ENCODE results near the gene PPP4R3A. TPM values are rescaled to one million over a fixed set of nuclear protein-coding genes. Genes with fewer than 3 reads are reported as not detected.
A peak's percentile ranks its signal among the peaks of the same experiment; 100 is the strongest.
"Not testable (repeated sequence)": the region's sequence is repeated elsewhere in the genome, so short reads cannot be mapped to it uniquely, and the experiment has no call there.

The PPP4R3A gene
- 100 to 1,000 TPM; 118 to 143 TPM for total RNA-seq

- peak within 1 kb of the TSS; percentile 93 for H3K4me3 Mint-ChIP-seq
- peak; percentile 95 for ATAC-seq (replicated peaks)
Measured at GRCh38 chr14:91510171-91511042, at the start of gene PPP4R3A. PPP4R3A (minus strand) TSS chr14:91510310; CDS start chr14:91509647, 663 bp downstream.

GRCh38 chr14:91555531-91555930, 45.4 kb upstream of the PPP4R3A start:
- Mint-ChIP-seq H3K36me3 (ENCODE audit: low read depth) (no peaks in the 10 kb centered on the region), H3K4me3 (no peak overlapping the region), H3K9me3 (peaks cover 4% of the 10 kb centered on the region), H3K27ac (no peak overlapping the region), H3K27me3 (peaks cover 3% of the 10 kb centered on the region), H3K4me1 (no peaks in the 10 kb centered on the region)
- no peak for ATAC-seq (replicated peaks)

More at GRCh38 chr14:91510171-91511042, at the start of gene PPP4R3A:
- Mint-ChIP-seq H3K27ac (peak within 1 kb of the TSS; percentile 99), H3K27me3 (no peaks in the 10 kb centered on the region), H3K4me1 (peaks cover 4% of the 10 kb centered on the region), H3K9me3 (no peaks in the 10 kb centered on the region), H3K36me3 (ENCODE audit: low read depth) (peaks cover 42% of the 10 kb centered on the region)

GRCh38 chr14:91554535-91555332, 44.6 kb upstream of the PPP4R3A start:
- H3K4me3 Mint-ChIP-seq: no peak overlapping the region
- H3K36me3 Mint-ChIP-seq (ENCODE audit: low read depth): no peaks in the 10 kb centered on the region
- ATAC-seq (replicated peaks): no peak
- no peak overlapping the region for H3K27ac Mint-ChIP-seq
- no peaks in the 10 kb centered on the region for H3K4me1 Mint-ChIP-seq
- peaks cover 3% of the 10 kb centered on the region for H3K27me3 Mint-ChIP-seq
- peaks cover 4% of the 10 kb centered on the region for H3K9me3 Mint-ChIP-seq

GRCh38 chr14:91548108-91548507, 38.0 kb upstream of the PPP4R3A start:
- no peak for ATAC-seq (replicated peaks)
- H3K4me1 Mint-ChIP-seq: no peaks in the 10 kb centered on the region
- H3K27me3 Mint-ChIP-seq: peaks cover 5% of the 10 kb centered on the region
- no peaks in the 10 kb centered on the region for H3K9me3 Mint-ChIP-seq
- no peak overlapping the region for H3K4me3 Mint-ChIP-seq
- no peak overlapping the region for H3K27ac Mint-ChIP-seq
- H3K36me3 Mint-ChIP-seq (ENCODE audit: low read depth): no peaks in the 10 kb centered on the region

- Mint-ChIP-seq H3K4me1 (no peaks in the 10 kb centered on the region), H3K36me3 (ENCODE audit: low read depth) (no peaks in the 10 kb centered on the region), H3K27me3 (peaks cover 5% of the 10 kb centered on the region), H3K9me3 (peaks cover 14% of the 10 kb centered on the region), H3K27ac (no peak overlapping the region), H3K4me3 (no peak overlapping the region)
- ATAC-seq (replicated peaks): no peak
Measured at GRCh38 chr14:91545946-91546716, 36.0 kb upstream of the PPP4R3A start.

- Mint-ChIP-seq H3K36me3 (ENCODE audit: low read depth) (no peaks in the 10 kb centered on the region), H3K4me1 (no peaks in the 10 kb centered on the region), H3K27ac (no peak overlapping the region), H3K9me3 (peaks cover 20% of the 10 kb centered on the region), H3K4me3 (no peak overlapping the region), H3K27me3 (peaks cover 5% of the 10 kb centered on the region)
- ATAC-seq (replicated peaks): no peak
Measured at GRCh38 chr14:91545204-91545603, 35.1 kb upstream of the PPP4R3A start.

GRCh38 chr14:91536327-91536726, 26.2 kb upstream of the PPP4R3A start:
- peaks cover 13% of the 10 kb centered on the region for H3K9me3 Mint-ChIP-seq
- no peak for ATAC-seq (replicated peaks)

GRCh38 chr14:91534059-91534458, 23.9 kb upstream of the PPP4R3A start:
- not testable (repeated sequence) for H3K4me1 Mint-ChIP-seq; H3K36me3 Mint-ChIP-seq (ENCODE audit: low read depth); H3K27ac Mint-ChIP-seq; ATAC-seq (replicated peaks); H3K9me3 Mint-ChIP-seq; H3K4me3 Mint-ChIP-seq
- H3K27me3 Mint-ChIP-seq: peaks cover 11% of the 10 kb centered on the region

More at GRCh38 chr14:91536327-91536726, 26.2 kb upstream of the PPP4R3A start:
- Mint-ChIP-seq H3K27ac (no peak overlapping the region), H3K4me1 (no peaks in the 10 kb centered on the region), H3K27me3 (peaks cover 8% of the 10 kb centered on the region), H3K4me3 (no peak overlapping the region), H3K36me3 (ENCODE audit: low read depth) (no peaks in the 10 kb centered on the region)

GRCh38 chr14:91533623-91534022, 23.5 kb upstream of the PPP4R3A start:
- H3K27me3 Mint-ChIP-seq: peaks cover 11% of the 10 kb centered on the region
- no peak for ATAC-seq (replicated peaks)
- no peak overlapping the region for H3K4me3 Mint-ChIP-seq
- no peaks in the 10 kb centered on the region for H3K36me3 Mint-ChIP-seq (ENCODE audit: low read depth)
- peaks cover 5% of the 10 kb centered on the region for H3K9me3 Mint-ChIP-seq
- H3K4me1 Mint-ChIP-seq: no peaks in the 10 kb centered on the region
- H3K27ac Mint-ChIP-seq: no peak overlapping the region

- no peaks in the 10 kb centered on the region for H3K9me3 Mint-ChIP-seq
- H3K27me3 Mint-ChIP-seq: no peaks in the 10 kb centered on the region
- ATAC-seq (replicated peaks): no peak
- no peaks in the 10 kb centered on the region for H3K36me3 Mint-ChIP-seq (ENCODE audit: low read depth)
- H3K27ac Mint-ChIP-seq: no peak overlapping the region
- H3K4me1 Mint-ChIP-seq: no peaks in the 10 kb centered on the region
- H3K4me3 Mint-ChIP-seq: no peak overlapping the region
Measured at GRCh38 chr14:91523972-91524371, 13.9 kb upstream of the PPP4R3A start.

- H3K36me3 Mint-ChIP-seq (ENCODE audit: low read depth): no peaks in the 10 kb centered on the region
- no peaks in the 10 kb centered on the region for H3K9me3 Mint-ChIP-seq
- H3K27ac Mint-ChIP-seq: no peak overlapping the region
- no peak overlapping the region for H3K4me3 Mint-ChIP-seq
- no peak for ATAC-seq (replicated peaks)
- H3K27me3 Mint-ChIP-seq: no peaks in the 10 kb centered on the region
- no peaks in the 10 kb centered on the region for H3K4me1 Mint-ChIP-seq
Measured at GRCh38 chr14:91521061-91521640, 11.0 kb upstream of the PPP4R3A start.

- Mint-ChIP-seq H3K9me3 (no peaks in the 10 kb centered on the region), H3K36me3 (ENCODE audit: low read depth) (no peaks in the 10 kb centered on the region), H3K4me1 (no peaks in the 10 kb centered on the region), H3K27ac (no peak overlapping the region), H3K27me3 (no peaks in the 10 kb centered on the region), H3K4me3 (no peak overlapping the region)
- ATAC-seq (replicated peaks): no peak
Measured at GRCh38 chr14:91520138-91520537, 10.0 kb upstream of the PPP4R3A start.

GRCh38 chr14:91519239-91520036, 9.3 kb upstream of the PPP4R3A start:
- Mint-ChIP-seq H3K4me3 (no peak overlapping the region), H3K4me1 (no peaks in the 10 kb centered on the region)

More at GRCh38 chr14:91519239-91520036, 9.3 kb upstream of the PPP4R3A start:
- no peak for ATAC-seq (replicated peaks)
- no peaks in the 10 kb centered on the region for H3K9me3 Mint-ChIP-seq
- H3K36me3 Mint-ChIP-seq (ENCODE audit: low read depth): no peaks in the 10 kb centered on the region
- H3K27me3 Mint-ChIP-seq: no peaks in the 10 kb centered on the region
- H3K27ac Mint-ChIP-seq: no peak overlapping the region
